Adrenal gland (tissue), 12 donors: ENCODE data around the gene CYB5R3. TPM values are rescaled to one million over a fixed set of nuclear protein-coding genes. Genes with fewer than 3 reads are reported as not detected.

Source experiments
- DNase-seq, 7 donors: peaks; one replicate each; pipeline ENCODE4 v3.0.0-alpha.2; 2019 to 2020
- H3K27ac ChIP-seq, 5 donors: fragments of 200-600 bp; sonication (generic) in 4 of 5; 1 replicate in 3 of 5; 2 replicates in 2 of 5; pipeline versions ENCODE4 v1.5.1 to v1.8.0; 2016 to 2020; ENCODE audit warnings: mild to moderate bottlenecking in 1 of 5
- H3K27me3 ChIP-seq: fragments of 200-600 bp; 2 replicates; pipeline ENCODE4 v1.8.0; 2021
- H3K36me3 ChIP-seq, 2 donors: fragments of 200-600 bp; replicated peaks in 1 of 2; 1 replicate in 1 of 2; 2 replicates in 1 of 2; pipeline versions ENCODE4 v1.5.1 to v1.8.0; 2018 to 2022
- H3K4me1 ChIP-seq, 2 donors: fragments of 200-600 bp; replicated peaks in 1 of 2; 1 replicate in 1 of 2; 2 replicates in 1 of 2; pipeline versions ENCODE4 v1.5.1 to v1.8.0; 2018 to 2021
- H3K4me3 ChIP-seq, 4 donors: fragments of 200-600 bp; sonication (generic) in 3 of 4; one replicate each; pipeline ENCODE4 v1.5.1; 2016 to 2018
- H3K9me3 ChIP-seq, 3 donors: fragments of 200-600 bp; sonication (generic) in 1 of 3; replicated peaks in 1 of 3; 1 replicate in 2 of 3; 2 replicates in 1 of 3; pipeline versions ENCODE4 v1.5.1 to v1.8.0; 2016 to 2021
- POLR2A ChIP-seq, 2 donors: fragments of 450-650 bp; IDR thresholded peaks; one replicate each; pipeline ENCODE4 v1.6.1; 2017; ENCODE audit warnings: antibody characterized with exemption in 2 of 2, mild to moderate bottlenecking in 2 of 2, moderate library complexity in 1 of 2
- WGBS, 4 donors: extraction: QIAGEN DNeasy Blood & Tissue Kit in 2 of 4; methylation state at CpG; one replicate each; pipeline versions ENCODE4 v1.1.5 to v1.1.7; 2013 to 2017; 5-methylcytosine and 5-hydroxymethylcytosine counted together
- intact Hi-C, 2 donors: fragments of 100-400 bp; cut with DNase I; formaldehyde crosslinking; loops; one replicate each; pipeline versions ENCODE4 v1.14.1 to v1.15.0; 2022 to 2023
- polyA plus RNA-seq, 3 donors: library from polyadenylated mRNA; stranded (reverse); fragments of 200-250 nt in 2 of 3; fragments of 350-450 nt in 1 of 3; fragmentation: Illumina TruSeq in 1 of 3; extraction: RNeasy Lipid Tissue Mini Kit (QIAGEN cat#74804) in 1 of 3; gene quantifications; one replicate each; pipeline ENCODE4 v1.2.3, GENCODE V29; 2013 to 2014
- total RNA-seq, 9 donors: library from RNA; depleted of rRNA in 4 of 9; stranded (reverse); fragments of >200 nt in 4 of 9; fragments of 120-200 nt in 1 of 9; fragmentation: NEBNext Ultra II Directional in 1 of 9; extraction: Animal tissue kit (Norgen Biotek cat#: 25700) in 1 of 9; gene quantifications; one replicate each; pipeline versions ENCODE4 v1.1.0 to v1.2.4, GENCODE V29; 2013 to 2023
- TF ChIP-seq, protein P1 (sequence below), 6 experiments: fragments of 450-650 bp in 4 of 6; fragments of 200-600 bp in 2 of 6; sonication (generic) in 1 of 6; IDR thresholded peaks; 1 replicate in 5 of 6; 2 replicates in 1 of 6; pipeline versions ENCODE4 v1.5.1 to v1.8.0; 2016 to 2021; ENCODE audit warnings: antibody characterized with exemption in 6 of 6, mild to moderate bottlenecking in 2 of 6, moderate library complexity in 1 of 6
- donor health status: healthy with polysubstance abuse.
- donor health status: Bipolar disorder and iron deficiency.
- donor health status: DM: yes; HTN: yes; CAD: no.
- donor health status: DM: no; HTN: no; CAD: no.
- donor health status: DM: no; HTN: no; CAD: no.
- donor health status: DM: yes; HTN: yes; CAD: no.

CYB5R3 gene
- total and polyA plus RNA-seq, 12 donors = 101 to 578 (median 251) TPM

DNA sequence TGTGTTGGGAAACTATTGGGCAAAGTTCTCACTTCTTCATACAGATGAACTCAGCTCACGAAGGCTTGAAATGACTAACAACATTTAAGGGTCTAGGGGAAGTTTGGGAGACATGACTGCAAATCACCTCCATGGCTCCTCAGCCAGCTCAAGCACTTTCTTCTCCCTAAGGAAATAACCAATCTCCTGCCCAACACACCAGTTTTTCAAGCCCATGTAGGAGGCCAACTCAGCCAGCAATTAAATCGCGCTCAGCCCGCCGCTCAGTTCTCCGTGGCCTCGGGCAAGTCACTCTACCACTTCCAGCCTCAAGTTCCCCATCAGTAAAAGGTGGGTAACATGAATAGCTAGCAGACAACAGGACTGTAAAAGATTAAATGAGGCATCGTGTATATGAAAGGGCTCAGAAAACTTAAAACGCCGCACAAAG lies 35.3 kb downstream of the CYB5R3 start:
- DNase-seq = peak in 3 of 7 donors; percentile 54 to 72 (median 61)
- 0 to 1% (median 1%) methylated on average over 10 of the region's 10 CpGs for WGBS, 4 donors
- Histone ChIP-seq H3K27ac (peak overlapping the region; percentile 69 to 99 (median 98)), H3K36me3 (peaks cover 0 to under 1% of the 10 kb centered on the region in 2 donors), H3K4me3 (peak overlapping the region; percentile 43 to 94 (median 65)), H3K4me1 (peaks cover 52 to 59% of the 10 kb centered on the region in 2 donors), H3K27me3 (no peaks in the 10 kb centered on the region), H3K9me3 (no peaks in the 10 kb centered on the region)
- TF ChIP-seq POLR2A (IDR thresholded peaks at IDR 0.05) = no peak
- TF ChIP-seq, protein P1, sequence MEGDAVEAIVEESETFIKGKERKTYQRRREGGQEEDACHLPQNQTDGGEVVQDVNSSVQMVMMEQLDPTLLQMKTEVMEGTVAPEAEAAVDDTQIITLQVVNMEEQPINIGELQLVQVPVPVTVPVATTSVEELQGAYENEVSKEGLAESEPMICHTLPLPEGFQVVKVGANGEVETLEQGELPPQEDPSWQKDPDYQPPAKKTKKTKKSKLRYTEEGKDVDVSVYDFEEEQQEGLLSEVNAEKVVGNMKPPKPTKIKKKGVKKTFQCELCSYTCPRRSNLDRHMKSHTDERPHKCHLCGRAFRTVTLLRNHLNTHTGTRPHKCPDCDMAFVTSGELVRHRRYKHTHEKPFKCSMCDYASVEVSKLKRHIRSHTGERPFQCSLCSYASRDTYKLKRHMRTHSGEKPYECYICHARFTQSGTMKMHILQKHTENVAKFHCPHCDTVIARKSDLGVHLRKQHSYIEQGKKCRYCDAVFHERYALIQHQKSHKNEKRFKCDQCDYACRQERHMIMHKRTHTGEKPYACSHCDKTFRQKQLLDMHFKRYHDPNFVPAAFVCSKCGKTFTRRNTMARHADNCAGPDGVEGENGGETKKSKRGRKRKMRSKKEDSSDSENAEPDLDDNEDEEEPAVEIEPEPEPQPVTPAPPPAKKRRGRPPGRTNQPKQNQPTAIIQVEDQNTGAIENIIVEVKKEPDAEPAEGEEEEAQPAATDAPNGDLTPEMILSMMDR (IDR thresholded peaks at IDR 0.05) = no peak
- intact Hi-C loops = no loop called here

DNA sequence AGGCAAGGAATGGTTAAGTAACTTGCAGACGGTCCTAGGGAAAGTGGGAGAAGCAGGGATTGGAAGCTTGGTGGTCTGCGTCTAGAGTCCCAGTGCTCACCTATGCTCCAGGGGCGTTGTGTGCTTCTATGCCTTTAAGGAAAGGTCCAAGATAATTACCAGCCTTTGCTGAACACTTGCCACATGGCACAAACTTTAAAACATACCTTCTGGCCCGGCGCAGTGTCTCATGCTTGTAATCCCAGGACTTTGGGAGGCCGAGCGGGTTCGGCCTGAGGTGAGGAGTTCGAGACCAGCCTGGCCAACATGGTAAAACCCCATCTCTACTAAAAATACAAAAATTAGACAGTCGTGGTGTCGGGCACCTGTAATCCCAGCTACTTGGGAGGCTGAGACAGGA lies 36.9 kb downstream of the CYB5R3 start:
- 71 to 81% (median 75%) methylated on average over 11 of the region's 11 CpGs for WGBS, 4 donors
- peaks cover 59 to 69% of the 10 kb centered on the region in 2 donors for H3K4me1 ChIP-seq

DNA sequence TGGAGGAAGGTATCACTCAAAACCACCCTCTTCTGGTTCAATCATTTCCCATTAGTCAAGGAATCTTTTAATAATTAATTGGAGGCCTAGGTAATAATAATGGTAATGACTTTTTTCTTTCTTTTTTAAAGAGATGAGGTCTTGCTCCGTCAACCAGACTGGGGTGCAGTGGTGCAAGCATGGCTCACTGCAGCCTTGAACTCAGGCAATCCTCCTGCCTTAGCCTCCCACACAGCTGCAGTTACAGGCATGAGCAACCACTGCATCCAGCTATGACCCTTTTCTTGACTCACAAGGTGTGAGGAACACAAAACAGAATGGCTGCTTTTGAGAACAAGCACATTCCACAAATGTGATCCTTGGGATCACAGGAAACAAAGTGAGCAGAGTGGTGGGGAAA lies 38.1 kb downstream of the CYB5R3 start:
- Histone ChIP-seq H3K27ac (peak overlapping the region in 2 of 5 donors; percentile 61 to 67), H3K4me1 (peaks cover 67 to 79% of the 10 kb centered on the region in 2 donors)
- 52 to 73% (median 71%) methylated on average over 1 of the region's 1 CpG for WGBS, 4 donors

More for the DNA sequence above, 36.9 kb downstream of the CYB5R3 start:
- no peak overlapping the region for H3K4me3 ChIP-seq
- DNase-seq = no peak
- TF ChIP-seq POLR2A (IDR thresholded peaks at IDR 0.05) = no peak
- TF ChIP-seq, protein P1 (IDR thresholded peaks at IDR 0.05) = no peak
- intact Hi-C loops = no loop called here
- no peaks in the 10 kb centered on the region for H3K36me3 ChIP-seq
- no peaks in the 10 kb centered on the region for H3K27me3 ChIP-seq
- no peaks in the 10 kb centered on the region for H3K9me3 ChIP-seq
- H3K27ac ChIP-seq = no peak overlapping the region

DNA sequence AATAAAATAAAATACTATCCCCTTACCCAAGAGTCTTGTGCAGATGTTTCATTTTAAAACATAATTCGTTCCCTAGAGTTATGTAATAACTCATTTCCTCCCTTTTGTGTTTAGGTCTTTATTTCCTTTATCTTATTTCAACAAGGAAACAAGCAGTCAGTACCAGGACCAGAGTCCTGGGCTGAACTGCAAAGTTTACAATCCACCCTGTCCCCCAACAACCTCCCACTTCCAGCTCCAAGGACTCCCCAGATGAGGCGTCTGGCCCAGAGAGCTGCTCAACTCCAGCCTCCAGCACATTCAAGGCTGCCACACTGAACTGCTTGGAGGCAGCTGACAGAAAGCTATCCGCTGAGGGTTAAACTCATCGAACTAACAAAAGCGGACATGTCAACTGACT lies 39.0 kb downstream of the CYB5R3 start:
- H3K36me3 ChIP-seq = no peaks in the 10 kb centered on the region
- DNase-seq = peak in 1 of 7 donors; percentile 47
- peaks cover 62 to 77% of the 10 kb centered on the region in 2 donors for H3K4me1 ChIP-seq
- no peak overlapping the region for H3K4me3 ChIP-seq
- intact Hi-C loops = no loop called here
- H3K9me3 ChIP-seq = no peaks in the 10 kb centered on the region
- TF ChIP-seq, protein P1 (IDR thresholded peaks at IDR 0.05) = no peak
- peak in 1 of 2 donors; percentile 8 for TF ChIP-seq POLR2A (IDR thresholded peaks at IDR 0.05)
- H3K27ac ChIP-seq = peak overlapping the region in 4 of 5 donors; percentile 37 to 77 (median 68)
- no peaks in the 10 kb centered on the region for H3K27me3 ChIP-seq
- 17 to 35% (median 25%) methylated on average over 4 to 5 of the region's 5 CpGs for WGBS, 4 donors

More for the DNA sequence above, 38.1 kb downstream of the CYB5R3 start:
- no peaks in the 10 kb centered on the region for H3K9me3 ChIP-seq
- intact Hi-C loops = no loop called here
- no peak for TF ChIP-seq POLR2A (IDR thresholded peaks at IDR 0.05)
- TF ChIP-seq, protein P1 (IDR thresholded peaks at IDR 0.05) = no peak
- no peaks in the 10 kb centered on the region for H3K27me3 ChIP-seq
- H3K36me3 ChIP-seq = no peaks in the 10 kb centered on the region
- no peak for DNase-seq
- no peak overlapping the region for H3K4me3 ChIP-seq
